ENCODE data around the gene CHCHD10. TPM values are rescaled to one million over a fixed set of nuclear protein-coding genes. Genes with fewer than 3 reads are reported as not detected.

Gene CHCHD10
- total and polyA plus RNA-seq, 2 of the 13 experiments (the other 11 are each of a cell fraction or from before 2014, with no cell fraction given) = 37.0 to 62.8 TPM

DNA sequence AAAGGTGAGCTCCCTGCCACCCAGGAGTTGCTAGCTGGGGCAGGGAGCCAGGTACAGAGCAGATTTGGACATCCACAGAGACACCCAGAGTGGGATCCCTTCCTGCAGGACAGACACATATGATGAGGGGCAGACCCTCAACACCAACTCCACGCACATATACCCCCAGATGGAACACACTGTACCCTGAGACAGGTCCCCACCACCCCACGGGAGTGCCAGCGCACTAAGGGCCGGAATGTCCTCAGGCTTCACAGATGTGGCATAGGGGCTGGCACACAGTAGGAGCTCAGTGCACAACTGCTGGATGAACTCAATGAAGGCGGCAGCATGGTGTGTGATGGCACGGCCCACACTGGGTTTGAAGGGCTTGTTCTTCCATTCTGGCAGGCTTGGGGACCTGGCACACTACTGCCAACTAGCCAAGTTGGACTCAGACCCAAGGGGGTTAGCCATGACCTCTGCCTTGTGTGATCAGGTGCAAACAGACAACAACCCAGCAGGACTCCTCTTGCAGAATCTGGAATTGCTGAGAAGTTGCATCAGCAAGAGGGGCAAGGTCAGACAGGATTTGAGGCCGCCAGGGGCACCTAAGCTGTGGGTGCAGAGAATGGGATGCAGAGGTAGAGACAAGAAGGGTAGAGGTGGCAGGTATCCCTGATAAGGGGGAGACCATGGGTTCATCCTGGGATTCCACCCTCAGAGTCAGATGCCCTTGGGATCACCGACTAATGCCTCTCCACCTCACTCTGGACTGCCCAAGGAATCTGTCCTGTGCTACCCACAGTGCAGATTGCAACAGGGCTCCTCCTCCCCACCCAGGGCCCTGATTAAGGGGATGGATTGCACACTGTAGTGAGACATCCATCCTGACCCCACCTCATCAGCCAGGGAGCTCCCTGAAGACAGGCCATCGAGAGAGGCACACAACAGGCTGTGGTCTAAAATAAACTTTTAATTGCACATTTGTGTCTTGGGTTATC is 2.6 kb downstream of the CHCHD10 start (continued):
- peak; percentile 93 for TF ChIP-seq ZBTB33 (CRISPR knock-in tag; IDR thresholded peaks at IDR 0.05)
- TF ChIP-seq NFKB2 (CRISPR knock-in tag; IDR thresholded peaks at IDR 0.05; ENCODE audit: borderline replicate concordance) = no peak
- TF ChIP-seq ZIK1 (CRISPR knock-in tag; IDR thresholded peaks at IDR 0.05; ENCODE audit: borderline replicate concordance, low read depth) = no peak
- no peak for TF ChIP-seq EED (CRISPR knock-in tag; IDR thresholded peaks at IDR 0.05)
- TF ChIP-seq KLF6 (CRISPR knock-in tag; IDR thresholded peaks at IDR 0.05) = peak; percentile 85
- peak; percentile 77 for TF ChIP-seq CCDC6 (CRISPR knock-in tag; IDR thresholded peaks at IDR 0.05)
- TF ChIP-seq, protein P1, sequence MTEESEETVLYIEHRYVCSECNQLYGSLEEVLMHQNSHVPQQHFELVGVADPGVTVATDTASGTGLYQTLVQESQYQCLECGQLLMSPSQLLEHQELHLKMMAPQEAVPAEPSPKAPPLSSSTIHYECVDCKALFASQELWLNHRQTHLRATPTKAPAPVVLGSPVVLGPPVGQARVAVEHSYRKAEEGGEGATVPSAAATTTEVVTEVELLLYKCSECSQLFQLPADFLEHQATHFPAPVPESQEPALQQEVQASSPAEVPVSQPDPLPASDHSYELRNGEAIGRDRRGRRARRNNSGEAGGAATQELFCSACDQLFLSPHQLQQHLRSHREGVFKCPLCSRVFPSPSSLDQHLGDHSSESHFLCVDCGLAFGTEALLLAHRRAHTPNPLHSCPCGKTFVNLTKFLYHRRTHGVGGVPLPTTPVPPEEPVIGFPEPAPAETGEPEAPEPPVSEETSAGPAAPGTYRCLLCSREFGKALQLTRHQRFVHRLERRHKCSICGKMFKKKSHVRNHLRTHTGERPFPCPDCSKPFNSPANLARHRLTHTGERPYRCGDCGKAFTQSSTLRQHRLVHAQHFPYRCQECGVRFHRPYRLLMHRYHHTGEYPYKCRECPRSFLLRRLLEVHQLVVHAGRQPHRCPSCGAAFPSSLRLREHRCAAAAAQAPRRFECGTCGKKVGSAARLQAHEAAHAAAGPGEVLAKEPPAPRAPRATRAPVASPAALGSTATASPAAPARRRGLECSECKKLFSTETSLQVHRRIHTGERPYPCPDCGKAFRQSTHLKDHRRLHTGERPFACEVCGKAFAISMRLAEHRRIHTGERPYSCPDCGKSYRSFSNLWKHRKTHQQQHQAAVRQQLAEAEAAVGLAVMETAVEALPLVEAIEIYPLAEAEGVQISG (CRISPR knock-in tag; IDR thresholded peaks at IDR 0.05) = peak; percentile 67; the same call in 1 of the 2 replicates
- no peak for TF ChIP-seq ZNF430 (CRISPR knock-in tag; IDR thresholded peaks at IDR 0.05)
- TF ChIP-seq PITX1 (CRISPR knock-in tag; IDR thresholded peaks at IDR 0.05) = 0 out of 2 replicates have a peak, but pooled peaks have one; percentile 33
- TF ChIP-seq, protein P2, sequence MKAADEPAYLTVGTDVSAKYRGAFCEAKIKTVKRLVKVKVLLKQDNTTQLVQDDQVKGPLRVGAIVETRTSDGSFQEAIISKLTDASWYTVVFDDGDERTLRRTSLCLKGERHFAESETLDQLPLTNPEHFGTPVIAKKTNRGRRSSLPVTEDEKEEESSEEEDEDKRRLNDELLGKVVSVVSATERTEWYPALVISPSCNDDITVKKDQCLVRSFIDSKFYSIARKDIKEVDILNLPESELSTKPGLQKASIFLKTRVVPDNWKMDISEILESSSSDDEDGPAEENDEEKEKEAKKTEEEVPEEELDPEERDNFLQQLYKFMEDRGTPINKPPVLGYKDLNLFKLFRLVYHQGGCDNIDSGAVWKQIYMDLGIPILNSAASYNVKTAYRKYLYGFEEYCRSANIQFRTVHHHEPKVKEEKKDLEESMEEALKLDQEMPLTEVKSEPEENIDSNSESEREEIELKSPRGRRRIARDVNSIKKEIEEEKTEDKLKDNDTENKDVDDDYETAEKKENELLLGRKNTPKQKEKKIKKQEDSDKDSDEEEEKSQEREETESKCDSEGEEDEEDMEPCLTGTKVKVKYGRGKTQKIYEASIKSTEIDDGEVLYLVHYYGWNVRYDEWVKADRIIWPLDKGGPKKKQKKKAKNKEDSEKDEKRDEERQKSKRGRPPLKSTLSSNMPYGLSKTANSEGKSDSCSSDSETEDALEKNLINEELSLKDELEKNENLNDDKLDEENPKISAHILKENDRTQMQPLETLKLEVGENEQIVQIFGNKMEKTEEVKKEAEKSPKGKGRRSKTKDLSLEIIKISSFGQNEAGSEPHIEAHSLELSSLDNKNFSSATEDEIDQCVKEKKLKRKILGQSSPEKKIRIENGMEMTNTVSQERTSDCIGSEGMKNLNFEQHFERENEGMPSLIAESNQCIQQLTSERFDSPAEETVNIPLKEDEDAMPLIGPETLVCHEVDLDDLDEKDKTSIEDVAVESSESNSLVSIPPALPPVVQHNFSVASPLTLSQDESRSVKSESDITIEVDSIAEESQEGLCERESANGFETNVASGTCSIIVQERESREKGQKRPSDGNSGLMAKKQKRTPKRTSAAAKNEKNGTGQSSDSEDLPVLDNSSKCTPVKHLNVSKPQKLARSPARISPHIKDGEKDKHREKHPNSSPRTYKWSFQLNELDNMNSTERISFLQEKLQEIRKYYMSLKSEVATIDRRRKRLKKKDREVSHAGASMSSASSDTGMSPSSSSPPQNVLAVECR (CRISPR knock-in tag; IDR thresholded peaks at IDR 0.05; ENCODE audit: borderline replicate concordance) = peak; percentile 58; the same call in 1 of the 2 replicates
- TF ChIP-seq FOXK2 (IDR thresholded peaks at IDR 0.05) = no peak
- TF ChIP-seq FOXO1 (CRISPR knock-in tag; IDR thresholded peaks at IDR 0.05) = peak; percentile 37; the same call in 1 of the 2 replicates
- 0 out of 2 replicates have a peak, but pooled peaks have one; percentile 67 for TF ChIP-seq SSRP1 (CRISPR knock-in tag; IDR thresholded peaks at IDR 0.05)
- no peak for TF ChIP-seq ZNF207 (IDR thresholded peaks at IDR 0.05; ENCODE audit: borderline replicate concordance)
- peak; percentile 80 for TF ChIP-seq MED1 (CRISPR knock-in tag; IDR thresholded peaks at IDR 0.05)
- TF ChIP-seq NR2F6 (IDR thresholded peaks at IDR 0.05) = peak; percentile 74
- TF ChIP-seq NR2F6 (CRISPR knock-in tag; IDR thresholded peaks at IDR 0.05) = peak; percentile 73
- TF ChIP-seq SOX5 (CRISPR knock-in tag; IDR thresholded peaks at IDR 0.05; ENCODE audit: borderline replicate concordance) = peak; percentile 32; the same call in 1 of the 2 replicates
- TF ChIP-seq GATAD1 (CRISPR knock-in tag; IDR thresholded peaks at IDR 0.05) = no peak
- TF ChIP-seq SOX6 (IDR thresholded peaks at IDR 0.05) = no peak
- peak; percentile 66 for TF ChIP-seq SOX6 (CRISPR knock-in tag; IDR thresholded peaks at IDR 0.05)
- no peak for TF ChIP-seq YEATS4 (CRISPR knock-in tag; IDR thresholded peaks at IDR 0.05; ENCODE audit: borderline replicate concordance)
- no peak for TF ChIP-seq ZNF567 (CRISPR knock-in tag; IDR thresholded peaks at IDR 0.05; ENCODE audit: borderline replicate concordance)
